NCI-H1417 (cell line): ENCODE data around the gene SMCHD1.

ENCODE experiments used
- DNase-seq, 3 experiments: peaks; one replicate each; lab custom pipeline; 2025; lab: John Stamatoyannopoulos, UW

SMCHD1 gene

DNA sequence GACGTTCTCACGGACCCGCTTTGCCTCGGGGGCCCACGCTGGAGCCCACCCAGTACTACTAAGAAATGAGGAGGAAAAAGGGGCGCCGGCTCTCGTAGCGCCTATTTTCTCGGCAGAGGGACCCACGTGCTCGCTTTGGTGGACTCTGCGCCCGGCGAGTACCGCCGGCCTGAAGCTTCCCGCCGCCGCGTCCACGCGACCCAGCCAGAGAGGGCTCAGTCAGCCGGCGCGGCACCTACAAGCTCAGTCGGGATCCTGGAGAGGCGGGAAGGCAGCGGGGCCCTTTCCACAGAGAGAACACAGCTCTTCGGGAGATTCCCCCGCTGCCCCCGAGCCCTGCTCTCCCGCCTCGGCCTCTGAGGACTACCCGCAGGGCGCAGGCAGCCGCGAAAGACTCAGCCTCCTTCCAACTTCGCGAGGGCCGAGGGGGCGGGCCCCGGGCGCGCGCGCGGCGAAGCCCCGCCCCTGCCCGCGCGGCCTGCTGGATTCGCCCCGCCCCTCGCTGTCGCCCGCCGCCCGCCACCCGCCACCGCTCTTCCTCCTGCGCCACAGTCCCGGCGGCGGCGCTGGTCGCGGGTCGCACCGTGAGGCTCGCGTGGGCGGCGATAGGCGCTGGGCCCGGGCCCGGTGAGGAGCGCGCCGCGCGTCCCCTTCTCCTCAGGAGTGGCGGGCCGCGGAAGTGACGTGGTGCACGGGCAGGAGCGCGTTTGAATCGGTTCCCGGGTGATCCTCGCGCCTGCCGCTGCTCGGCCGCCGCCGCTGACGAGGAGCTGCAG, at the start of gene SMCHD1:
TSS of gene SMCHD1 (plus strand) at position 549 of the 776 bp plus-strand sequence. CDS start 350 bp downstream, outside the sequence.
- peak; percentile 85 to 96 (median 91) for DNase-seq

DNA sequence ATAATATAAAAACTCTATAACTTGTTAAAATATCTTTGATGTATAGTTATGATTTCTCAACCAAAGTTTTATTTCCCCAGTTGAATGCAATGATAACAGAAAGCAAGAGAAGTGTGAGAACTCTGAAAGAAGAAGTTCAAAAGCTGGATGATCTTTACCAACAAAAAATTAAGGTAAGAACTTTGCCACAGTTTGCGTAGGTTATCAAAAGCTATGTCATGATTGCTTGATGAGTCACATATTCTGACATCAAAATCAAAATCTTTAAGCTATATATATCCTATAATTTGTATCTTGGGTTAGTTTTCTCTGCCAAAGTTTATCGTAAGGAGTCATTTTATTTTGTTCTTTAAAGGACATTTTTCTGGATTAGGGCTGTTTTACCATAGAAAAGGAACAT, 49.2 kb upstream of the SMCHD1 start:
- no peak for DNase-seq

DNA sequence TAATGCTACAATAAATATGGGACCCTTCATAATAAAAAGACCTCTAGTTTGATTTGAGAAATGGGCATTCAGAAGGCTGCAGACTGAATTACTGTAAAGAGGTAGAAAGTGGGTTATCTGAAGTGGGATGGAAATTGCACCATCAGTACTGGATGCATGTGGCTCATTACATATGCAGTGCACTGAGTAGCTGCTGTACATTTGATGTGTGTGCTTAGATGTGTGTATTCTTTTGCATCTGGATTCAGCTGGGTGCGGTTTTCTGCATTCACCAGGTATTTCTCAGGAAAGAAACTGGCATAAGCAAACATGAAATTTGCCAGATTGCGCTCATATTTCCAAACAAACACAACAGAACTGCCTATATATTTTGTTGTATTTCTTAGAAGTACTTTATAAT, 45.9 kb upstream of the SMCHD1 start:
- DNase-seq, result no peak

DNA sequence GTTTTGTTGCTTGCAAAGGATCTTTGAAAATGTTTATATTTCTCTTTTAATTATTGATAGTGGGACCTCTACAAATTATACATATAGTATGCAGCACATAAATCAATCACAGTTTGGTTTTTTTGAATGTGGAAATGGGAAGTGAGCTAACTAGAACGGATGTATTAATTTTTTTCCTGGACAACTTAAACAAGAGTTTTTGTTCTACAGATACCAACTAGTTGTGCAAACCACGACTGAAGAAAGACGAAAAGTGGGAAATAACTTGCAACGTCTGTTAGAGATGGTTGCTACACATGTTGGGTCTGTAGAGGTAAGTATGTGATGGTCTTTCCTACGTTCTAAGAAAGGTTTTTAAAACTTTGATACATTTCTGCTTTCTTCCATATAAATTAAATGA, 45.0 kb upstream of the SMCHD1 start:
- no peak for DNase-seq

DNA sequence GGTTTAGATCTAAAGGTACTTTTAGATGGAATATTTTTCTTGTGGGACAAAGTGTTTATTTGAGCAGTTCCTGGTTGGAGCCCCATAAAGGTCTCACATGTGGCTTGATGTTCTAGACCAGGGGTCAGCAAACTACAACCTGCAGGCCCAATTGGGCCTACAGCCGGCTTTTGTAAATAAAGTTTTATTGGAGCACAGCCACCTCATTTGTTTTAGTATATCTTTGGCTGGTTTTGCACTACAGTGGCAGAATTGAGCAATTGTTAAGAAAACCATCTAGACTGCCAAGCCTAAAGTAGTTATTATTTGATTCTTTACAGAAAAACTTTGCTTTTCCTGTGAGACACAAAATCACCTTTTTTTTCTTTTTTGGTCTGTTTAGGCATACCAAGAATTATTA, 42.5 kb upstream of the SMCHD1 start:
- DNase-seq, result no peak

GRCh38 chr18:2617401-2617998, 38.0 kb upstream of the SMCHD1 start:
- DNase-seq, result no peak

- no peak for DNase-seq
Observed at GRCh38 chr18:2618009-2618408, 37.5 kb upstream of the SMCHD1 start.

- DNase-seq, result peak in 2 of 3 experiments; percentile 5 to 35
Observed at GRCh38 chr18:2625217-2625616, 30.3 kb upstream of the SMCHD1 start.

DNA sequence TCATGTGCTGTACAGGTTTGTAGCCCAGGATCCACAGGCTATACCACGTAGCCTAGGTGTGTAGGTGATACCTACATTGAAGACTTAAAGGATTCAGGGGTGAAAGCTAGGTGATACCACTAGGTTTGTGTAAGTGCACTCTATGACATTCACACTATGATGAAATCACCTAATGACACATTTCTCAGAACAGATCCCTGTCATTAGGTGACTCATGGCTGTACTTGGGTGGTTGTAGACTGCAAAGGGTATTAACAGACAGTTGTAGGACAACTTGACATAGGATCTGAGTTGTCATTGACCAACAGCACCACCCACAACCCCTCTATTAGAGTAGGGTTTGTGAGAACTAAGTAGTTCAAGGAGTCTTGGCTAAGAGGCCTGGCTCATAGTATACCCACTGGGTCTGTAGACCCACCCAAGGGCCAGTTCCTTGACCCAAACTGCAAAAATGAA, 27.7 kb upstream of the SMCHD1 start:
- no peak for DNase-seq

- no peak for DNase-seq
Observed at GRCh38 chr18:2629003-2629402, 26.5 kb upstream of the SMCHD1 start.

GRCh38 chr18:2635586-2635985, 19.9 kb upstream of the SMCHD1 start:
- no peak for DNase-seq

DNA sequence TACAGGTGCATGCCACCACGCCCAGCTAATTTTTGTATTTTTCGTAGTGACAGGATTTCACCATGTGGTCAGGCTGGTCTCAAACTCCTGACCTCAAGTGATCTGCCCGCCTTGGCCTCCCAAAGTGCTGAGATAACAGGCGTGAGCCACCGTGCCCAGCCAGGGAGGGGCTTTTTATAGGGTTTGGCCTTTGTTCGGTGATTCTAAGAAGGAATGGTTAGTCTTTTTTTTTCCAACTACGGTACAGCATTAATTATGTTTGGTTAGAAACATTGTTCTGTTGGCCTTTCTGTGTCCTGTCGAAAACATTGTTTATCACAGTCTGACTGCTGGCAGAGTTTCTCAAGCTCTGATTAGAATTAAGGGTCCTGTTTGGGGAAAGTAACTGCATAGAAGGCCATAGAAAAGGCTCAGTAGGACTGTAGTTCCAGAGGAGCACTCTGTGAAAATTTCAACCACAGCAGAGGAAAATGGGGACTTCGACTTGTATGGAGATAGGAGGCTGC, 19.3 kb upstream of the SMCHD1 start:
- no peak for DNase-seq

GRCh38 chr18:2641638-2642037, 13.9 kb upstream of the SMCHD1 start:
- peak in 2 of 3 experiments; percentile 6 to 24 for DNase-seq

DNA sequence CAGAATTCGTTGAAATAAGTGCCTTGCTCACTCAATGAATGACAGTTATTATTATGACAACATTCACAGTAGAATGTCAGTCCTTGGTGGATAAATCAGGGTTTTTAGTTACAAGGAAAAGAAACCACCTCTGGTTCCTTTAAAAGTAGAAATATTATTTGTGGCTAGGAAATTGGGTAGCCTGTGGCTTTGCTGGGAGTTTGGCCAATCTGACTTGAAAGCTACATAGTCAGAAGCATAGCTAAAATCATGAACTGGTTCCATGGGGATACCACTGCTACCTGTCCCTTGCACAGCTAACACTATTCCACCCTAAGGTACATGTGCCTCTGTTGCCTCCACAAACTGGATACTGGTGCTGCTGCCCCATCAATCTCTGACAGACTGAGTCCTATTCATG, 12.8 kb upstream of the SMCHD1 start:
- no peak for DNase-seq

DNA sequence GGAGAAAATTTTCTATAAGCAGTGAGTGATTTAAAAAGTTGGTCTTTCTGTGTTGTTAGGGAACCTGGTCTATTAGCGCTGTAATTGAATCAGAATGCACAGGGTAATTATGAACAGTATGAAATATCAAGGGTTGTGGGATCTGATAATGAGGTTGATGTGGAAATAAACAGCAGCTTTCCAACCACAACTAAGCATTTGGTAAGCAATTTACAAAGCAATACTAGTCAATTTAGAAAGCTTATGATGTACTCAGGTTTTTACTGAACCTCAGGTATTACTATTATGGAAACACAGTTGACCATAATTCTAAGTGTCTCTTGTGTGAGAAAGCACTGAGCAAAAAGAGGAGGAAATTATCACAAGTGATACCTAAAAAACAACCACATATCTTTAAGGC, 11.0 kb upstream of the SMCHD1 start:
- DNase-seq, result no peak

DNA sequence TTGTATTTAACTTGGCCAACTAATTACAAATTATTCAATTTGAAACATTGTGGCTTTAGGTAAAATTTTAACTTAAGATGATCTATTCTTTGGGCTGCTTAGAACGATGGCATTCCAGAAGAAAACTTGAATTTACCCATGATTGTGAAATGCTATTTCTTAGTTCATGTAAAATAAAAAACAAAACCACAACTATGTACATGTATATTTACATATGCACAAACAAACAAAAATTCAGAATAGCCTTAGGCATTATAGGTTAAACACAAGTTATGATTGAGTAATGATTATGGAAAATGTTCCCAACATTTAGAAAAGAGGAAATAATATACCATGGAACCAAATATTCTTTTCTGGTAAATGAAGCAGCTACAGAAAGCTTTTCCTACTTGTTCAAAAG, 3.5 kb upstream of the SMCHD1 start:
- no peak for DNase-seq

GRCh38 chr18:2653467-2653866, 2.1 kb upstream of the SMCHD1 start:
- peak in 1 of 3 experiments; percentile 39 for DNase-seq

DNA sequence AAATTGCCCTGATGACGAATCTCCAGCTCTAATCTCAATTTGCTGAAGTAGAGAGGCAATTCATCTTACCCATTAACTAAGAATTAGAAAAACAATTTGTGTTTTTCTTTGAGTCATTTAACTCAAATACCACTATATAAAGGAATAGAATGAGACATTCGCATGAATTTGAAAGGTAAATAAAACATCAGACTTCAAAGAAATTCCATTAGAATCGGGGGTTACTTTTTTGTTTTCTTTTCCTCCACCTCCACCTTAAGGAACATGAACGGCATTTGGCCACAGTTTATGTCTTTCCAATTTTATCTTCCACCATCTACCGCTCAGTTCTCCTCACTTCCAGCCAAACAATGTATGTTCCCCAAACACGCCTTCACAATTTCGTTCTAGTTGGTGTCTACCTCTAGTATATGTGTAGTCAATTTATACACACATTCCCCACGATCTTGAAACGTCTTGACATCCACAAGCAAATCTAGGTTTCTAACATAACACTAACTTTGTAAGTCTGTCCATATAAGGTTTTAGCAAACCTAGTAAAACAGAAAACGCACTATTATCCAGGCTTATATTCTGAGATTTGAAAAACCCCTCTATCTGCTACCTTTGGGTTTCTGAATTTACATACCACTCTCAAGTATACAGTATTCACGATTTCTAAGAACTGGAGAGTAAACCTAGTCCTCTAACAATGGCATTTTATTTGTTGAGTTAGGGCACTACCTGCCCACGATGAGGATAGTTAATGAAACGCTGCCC, 1.2 kb upstream of the SMCHD1 start:
- no peak for DNase-seq

GRCh38 chr18:2654928-2655177, 673 bp upstream of the SMCHD1 start:
- peak in 1 of 3 experiments; percentile 78 for DNase-seq

DNA sequence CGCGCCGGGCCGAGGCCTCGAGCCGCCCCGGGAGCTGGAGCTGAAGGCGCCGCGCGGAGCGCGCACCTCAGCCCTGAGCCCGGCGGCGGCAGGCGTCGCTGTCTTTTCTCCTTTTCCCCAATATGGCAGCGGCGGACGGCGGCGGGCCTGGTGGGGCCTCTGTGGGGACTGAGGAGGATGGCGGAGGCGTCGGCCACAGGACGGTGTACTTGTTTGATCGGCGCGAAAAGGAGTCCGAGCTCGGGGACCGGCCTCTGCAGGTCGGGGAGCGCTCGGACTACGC, 369 bp downstream of the SMCHD1 start:
- DNase-seq, result no peak

DNA sequence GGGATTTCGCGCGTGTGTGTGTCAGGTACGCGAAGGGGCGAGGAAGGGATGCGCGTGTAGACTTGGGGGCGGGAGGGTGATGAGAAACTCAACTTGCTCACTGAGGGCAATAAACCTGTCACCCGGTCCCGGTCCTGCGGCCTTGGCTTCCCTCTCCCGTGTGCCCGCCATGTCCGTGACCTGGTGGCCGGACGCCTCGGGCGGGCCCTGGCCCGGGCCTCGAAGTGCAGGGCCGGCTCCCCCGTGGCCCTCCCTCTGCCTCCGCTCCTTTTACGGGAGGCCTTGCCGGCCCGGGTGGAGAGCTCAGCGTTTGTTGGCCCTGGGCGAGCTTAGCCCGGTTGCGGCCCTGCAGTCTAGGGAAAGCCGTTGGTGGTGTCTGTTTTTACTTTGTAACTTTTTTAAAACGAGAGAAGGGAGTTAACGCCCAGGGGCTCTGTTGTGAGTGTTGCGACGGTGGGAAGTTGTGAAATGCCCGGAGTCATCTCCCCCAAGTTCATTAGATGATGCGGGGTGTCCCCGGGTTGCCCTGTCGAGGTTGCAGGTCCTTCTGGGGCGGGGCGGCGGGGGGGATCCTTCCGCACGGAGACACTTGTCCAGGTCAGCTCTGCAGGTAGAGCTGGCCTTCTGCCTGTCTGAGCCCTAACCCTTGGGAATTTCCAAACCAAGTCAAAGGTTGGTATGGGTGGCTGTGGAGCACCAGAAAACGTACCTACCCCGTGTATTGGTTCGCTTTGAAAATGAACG, 883 bp downstream of the SMCHD1 start:
- peak; percentile 30 to 81 (median 72) for DNase-seq

GRCh38 chr18:2656981-2657512, 1.5 kb downstream of the SMCHD1 start:
- DNase-seq, result peak in 1 of 3 experiments; percentile 63
